Measurements from ENCODE around the gene ATL3. TPM values are rescaled to one million over a fixed set of nuclear protein-coding genes. Genes with fewer than 3 reads are reported as not detected.

Gene ATL3
- total RNA-seq, 1 experiment from 2014 or later = 32.3 TPM

GRCh38 chr11:63610604-63611394 is 60.4 kb downstream of the ATL3 start:
- ATAC-seq = no peak
- CTCF ChIA-PET = no interaction called here
- no peaks in the 10 kb centered on the region for H3K9me2 ChIP-seq (ENCODE audit: insufficient read depth)
- H3K36me3 ChIP-seq (ENCODE audit: control insufficient read depth in 1 of 2, insufficient read depth in 2 of 2, low read length in 2 of 2) = no peaks in the 10 kb centered on the region
- peaks cover 13 to 21% of the 10 kb centered on the region in 2 experiments; a peak in 3 of 4 replicates for H3K4me1 ChIP-seq (ENCODE audit: control insufficient read depth in 1 of 2, insufficient read depth in 2 of 2, low read length in 2 of 2)
- no TSS peak for BruUV-seq (replicated peaks)
- peak overlapping the region; percentile 7; the same call in 1 of the 2 replicates for H3K4me2 ChIP-seq (ENCODE audit: low read length)
- POLR2A ChIA-PET = no interaction called here
- H3K27ac ChIP-seq (ENCODE audit: low read depth, low read length) = no peak overlapping the region
- no peaks in the 10 kb centered on the region for H4K20me1 ChIP-seq (ENCODE audit: insufficient read depth)
- no peaks in the 10 kb centered on the region for H3K79me2 ChIP-seq (ENCODE audit: insufficient read depth, low read length)
- RAD21 ChIA-PET (ENCODE audit: low non-redundant PET in 1 of 2, low total read pairs in 2 of 2, uncharacterized antibody in 2 of 2, unreplicated experiment in 2 of 2) = no interaction called here
- no peaks in the 10 kb centered on the region for H3K9me3 ChIP-seq (ENCODE audit: control insufficient read depth in 1 of 2, insufficient read depth in 1 of 2, low read depth in 1 of 2, low read length in 2 of 2)
- intact Hi-C loops (cut with micrococcal nuclease) = no loop called here
- H3K27me3 ChIP-seq (ENCODE audit: insufficient read depth, low read length) = no peaks in the 10 kb centered on the region
- H2AFZ ChIP-seq (ENCODE audit: low read depth, low read length, poor library complexity, severe bottlenecking) = no peak overlapping the region
- no peak overlapping the region for H3K9ac ChIP-seq (ENCODE audit: low read length)
- no peak for DNase-seq (ENCODE audit: low read depth, low spot score)
- TF ChIP-seq EZH2 (IDR thresholded peaks at IDR 0.05) = no peak
- TF ChIP-seq EGR1 (IDR thresholded peaks at IDR 0.05; ENCODE audit: low read depth) = peak; percentile 43; the same call in 1 of the 2 replicates
- H3K4me3 ChIP-seq (replicated peaks in 1 of 2; ENCODE audit: low read depth in 1 of 2, low read length in 2 of 2) = no peak overlapping the region

GRCh38 chr11:63609971-63610580 is 61.1 kb downstream of the ATL3 start:
- peaks cover 13 to 21% of the 10 kb centered on the region in 2 experiments; a peak in 3 of 4 replicates for H3K4me1 ChIP-seq (ENCODE audit: control insufficient read depth in 1 of 2, insufficient read depth in 2 of 2, low read length in 2 of 2)
- DNase-seq (ENCODE audit: low read depth, low spot score) (no peak), ATAC-seq (no peak)
- H4K20me1 ChIP-seq (ENCODE audit: insufficient read depth) = no peaks in the 10 kb centered on the region
- H3K36me3 ChIP-seq (ENCODE audit: control insufficient read depth in 1 of 2, insufficient read depth in 2 of 2, low read length in 2 of 2) = no peaks in the 10 kb centered on the region
- POLR2A ChIA-PET = interaction anchor here (0.6 kb wide), 1 partner anchor 484 kb away, joined by 3 read pairs; no protein-coding TSS in a partner anchor
- H3K4me2 ChIP-seq (ENCODE audit: low read length) = no peak overlapping the region
- RAD21 ChIA-PET (ENCODE audit: low non-redundant PET in 1 of 2, low total read pairs in 2 of 2, uncharacterized antibody in 2 of 2, unreplicated experiment in 2 of 2) = no interaction called here
- CTCF ChIA-PET = no interaction called here
- no peak for TF ChIP-seq RAD21 (IDR thresholded peaks at IDR 0.05; ENCODE audit: low read depth)
- no peak for TF ChIP-seq POLR2A (IDR thresholded peaks at IDR 0.05; ENCODE audit: borderline replicate concordance, extremely low read depth, insufficient read depth, insufficient read length)
- TF ChIP-seq ELF1 (IDR thresholded peaks at IDR 0.05; ENCODE audit: borderline replicate concordance, low read depth) = no peak
- TF ChIP-seq CTCF (IDR thresholded peaks at IDR 0.05 in 2 of 3, conservative IDR thresholded peaks at IDR 0.05 in 1 of 3; ENCODE audit: borderline replicate concordance in 1 of 3, insufficient read depth in 1 of 3, low read depth in 2 of 3, low read length in 2 of 3) = no peak
- no peak for TF ChIP-seq EZH2phosphoT487 (IDR thresholded peaks at IDR 0.05; ENCODE audit: borderline replicate concordance)
- no peak for TF ChIP-seq ZBTB33 (IDR thresholded peaks at IDR 0.05; ENCODE audit: extremely low read depth, insufficient replicate concordance, low read length)
- no peak for TF ChIP-seq ZFX (IDR thresholded peaks at IDR 0.05)
- TF ChIP-seq JUND (IDR thresholded peaks at IDR 0.05) = no peak
- no peak for TF ChIP-seq MAX (IDR thresholded peaks at IDR 0.05)
- no peak for TF ChIP-seq SIN3A (IDR thresholded peaks at IDR 0.05; ENCODE audit: low read depth)
- no peak for TF ChIP-seq POLR2AphosphoS5 (IDR thresholded peaks at IDR 0.05; ENCODE audit: low read depth, low read length)
- no peak for TF ChIP-seq ATF3 (IDR thresholded peaks at IDR 0.05)
- no peak for TF ChIP-seq EGR1 (IDR thresholded peaks at IDR 0.05; ENCODE audit: low read depth)
- TF ChIP-seq SP1 (IDR thresholded peaks at IDR 0.05; ENCODE audit: low read depth) = no peak
- BruUV-seq (replicated peaks) = no TSS peak
- H3K27ac ChIP-seq (ENCODE audit: low read depth, low read length) = no peak overlapping the region
- H3K4me3 ChIP-seq (replicated peaks in 1 of 2; ENCODE audit: low read depth in 1 of 2, low read length in 2 of 2) = no peak overlapping the region
- no peak overlapping the region for H2AFZ ChIP-seq (ENCODE audit: low read depth, low read length, poor library complexity, severe bottlenecking)
- no peaks in the 10 kb centered on the region for H3K79me2 ChIP-seq (ENCODE audit: insufficient read depth, low read length)
- H3K27me3 ChIP-seq (ENCODE audit: insufficient read depth, low read length) = no peaks in the 10 kb centered on the region
- intact Hi-C loops (cut with micrococcal nuclease) = loop anchor here (10.0 kb wide), 1 partner anchor 125 kb away; no protein-coding TSS in a partner anchor
- H3K9me3 ChIP-seq (ENCODE audit: control insufficient read depth in 1 of 2, insufficient read depth in 1 of 2, low read depth in 1 of 2, low read length in 2 of 2) = no peaks in the 10 kb centered on the region
- no peak overlapping the region for H3K9ac ChIP-seq (ENCODE audit: low read length)
- no peaks in the 10 kb centered on the region for H3K9me2 ChIP-seq (ENCODE audit: insufficient read depth)
